Esophagus muscularis mucosa (tissue), 3 donors: ENCODE measurements around the gene NEO1.

Experiments used
- CTCF ChIP-seq, 3 experiments: fragments of 200-600 bp in 2 of 3; fragments of 450-650 bp in 1 of 3; sonication (generic) in 2 of 3; IDR thresholded peaks; one replicate each; pipeline ENCODE4 v1.5.1; 2017 to 2019; ENCODE audit warnings: antibody characterized with exemption in 3 of 3, mild to moderate bottlenecking in 2 of 3, moderate library complexity in 1 of 3
- POLR2AphosphoS5 ChIP-seq, 2 donors: sonication (generic); formaldehyde crosslinking; IDR thresholded peaks; one replicate each; pipeline ENCODE4 v1.6.1; 2017; ENCODE audit warnings: antibody characterized with exemption in 2 of 2

GRCh38 chr15:73174171-73174570 lies 121.9 kb downstream of the NEO1 start:
- TF ChIP-seq POLR2AphosphoS5 (IDR thresholded peaks at IDR 0.05) = no peak
- TF ChIP-seq CTCF (IDR thresholded peaks at IDR 0.05) = no peak
